ENCODE measurements around the gene OR11A1.

The OR11A1 gene, protein sequence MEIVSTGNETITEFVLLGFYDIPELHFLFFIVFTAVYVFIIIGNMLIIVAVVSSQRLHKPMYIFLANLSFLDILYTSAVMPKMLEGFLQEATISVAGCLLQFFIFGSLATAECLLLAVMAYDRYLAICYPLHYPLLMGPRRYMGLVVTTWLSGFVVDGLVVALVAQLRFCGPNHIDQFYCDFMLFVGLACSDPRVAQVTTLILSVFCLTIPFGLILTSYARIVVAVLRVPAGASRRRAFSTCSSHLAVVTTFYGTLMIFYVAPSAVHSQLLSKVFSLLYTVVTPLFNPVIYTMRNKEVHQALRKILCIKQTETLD
- 0 reads per million in 9 experiments for total RNA-seq

DNA sequence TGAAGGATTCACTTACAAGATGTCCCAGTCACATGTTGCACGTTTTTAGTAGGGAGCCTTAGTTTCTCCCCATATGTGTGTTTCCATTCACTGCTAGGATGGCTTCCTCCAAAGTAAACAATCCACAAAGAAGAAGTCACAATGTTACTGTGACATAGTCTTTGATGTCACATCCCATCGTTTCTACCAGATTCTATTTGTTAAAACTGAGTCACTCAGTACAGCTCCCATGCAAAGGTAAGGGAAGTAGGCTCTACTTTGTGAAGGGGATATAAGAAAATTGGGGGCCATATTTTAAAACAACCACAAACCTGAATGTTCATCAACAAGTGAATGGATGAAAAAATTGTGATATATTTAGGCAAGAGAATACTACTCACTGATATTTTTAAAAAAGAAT, at the start of gene OR11A1, which contains the start of gene OR2H1:
Gene OR11A1, minus strand, starts transcription at position 101 of the 400 bp plus-strand sequence. CDS start 29,430 bp downstream, outside the sequence.
Gene OR2H1, plus strand, starts transcription at position 185 of the 400 bp plus-strand sequence. CDS start 4,615 bp downstream, outside the sequence.
- H3K4me3 Mint-ChIP-seq: no peak within 1 kb of the TSS
- H3K9me3 Mint-ChIP-seq: no peaks in the 10 kb centered on the region
- H3K4me1 Mint-ChIP-seq (ENCODE audit: low read depth in 2 of 2): peaks cover 0 to 3% of the 10 kb centered on the region in 2 donors
- no peak within 1 kb of the TSS for H3K27ac Mint-ChIP-seq
- ATAC-seq (replicated peaks): no peak
- H3K27me3 Mint-ChIP-seq: peaks cover 16 to 19% of the 10 kb centered on the region in 2 donors
- H3K36me3 Mint-ChIP-seq (ENCODE audit: insufficient read depth): no peaks in the 10 kb centered on the region
- DNase-seq: no peak

DNA sequence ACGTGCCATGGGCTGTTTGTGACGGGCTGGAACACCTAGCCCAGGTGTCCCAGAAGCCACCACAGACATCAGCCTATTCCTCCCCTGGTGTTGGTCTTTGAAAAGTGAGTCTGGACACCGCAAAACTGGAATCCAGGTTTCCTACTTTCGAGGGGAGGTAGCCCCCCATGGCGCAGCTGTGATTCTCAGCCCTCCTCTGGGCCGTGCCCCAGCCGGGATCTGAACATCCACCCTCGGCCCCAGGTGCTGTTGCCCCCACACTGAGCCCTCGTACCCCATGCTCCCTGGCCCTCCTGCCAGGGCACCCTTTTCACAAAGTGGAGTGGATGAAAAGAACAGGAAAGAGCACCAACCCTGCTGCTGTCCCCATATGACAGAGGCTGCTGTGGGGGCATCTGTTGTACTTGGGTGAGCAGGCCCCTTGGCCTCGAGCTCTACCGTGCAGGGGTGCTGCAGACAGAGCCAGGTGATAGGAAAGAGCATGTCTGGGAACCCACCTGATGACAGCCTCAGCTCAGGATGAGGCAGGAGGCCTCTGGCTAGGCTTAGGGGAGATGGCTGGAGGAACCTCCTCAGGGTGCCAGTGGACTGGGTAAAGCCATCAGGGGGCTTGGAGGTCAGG, 49.7 kb upstream of the OR11A1 start:
- H3K4me1 Mint-ChIP-seq (ENCODE audit: low read depth in 2 of 2): no peaks in the 10 kb centered on the region
- no peak overlapping the region for H3K27ac Mint-ChIP-seq
- DNase-seq (no peak), ATAC-seq (replicated peaks) (no peak)
- H3K27me3 Mint-ChIP-seq: peaks cover 34 to 82% of the 10 kb centered on the region in 2 donors
- no peaks in the 10 kb centered on the region for H3K36me3 Mint-ChIP-seq (ENCODE audit: insufficient read depth)
- H3K9me3 Mint-ChIP-seq: no peaks in the 10 kb centered on the region
- no peak overlapping the region for H3K4me3 Mint-ChIP-seq

DNA sequence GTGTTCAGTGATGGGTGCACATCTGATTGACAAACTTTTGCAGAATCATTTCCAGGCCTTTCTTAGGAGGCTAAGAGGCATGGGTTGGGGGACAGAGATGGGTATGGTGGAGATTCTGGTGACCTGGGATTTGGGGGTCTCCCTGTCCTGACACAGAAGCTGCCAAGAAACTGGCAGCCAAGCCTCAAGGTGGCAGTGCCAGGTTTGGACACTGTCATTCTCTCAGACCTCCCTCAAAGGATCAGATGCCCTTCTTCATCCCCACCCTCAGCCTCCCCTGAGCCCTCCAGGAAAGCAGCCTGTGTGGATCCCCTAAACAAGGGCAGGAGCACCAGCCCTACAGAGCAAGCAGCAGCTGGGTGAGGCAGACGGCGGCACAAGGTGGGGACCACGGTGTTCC, 48.9 kb upstream of the OR11A1 start:
- Mint-ChIP-seq H3K4me1 (ENCODE audit: low read depth in 2 of 2) (no peaks in the 10 kb centered on the region), H3K27ac (no peak overlapping the region), H3K9me3 (no peaks in the 10 kb centered on the region), H3K27me3 (peaks cover 33 to 85% of the 10 kb centered on the region in 2 donors), H3K36me3 (ENCODE audit: insufficient read depth) (no peaks in the 10 kb centered on the region), H3K4me3 (no peak overlapping the region)
- no peak for DNase-seq
- no peak for ATAC-seq (replicated peaks)

DNA sequence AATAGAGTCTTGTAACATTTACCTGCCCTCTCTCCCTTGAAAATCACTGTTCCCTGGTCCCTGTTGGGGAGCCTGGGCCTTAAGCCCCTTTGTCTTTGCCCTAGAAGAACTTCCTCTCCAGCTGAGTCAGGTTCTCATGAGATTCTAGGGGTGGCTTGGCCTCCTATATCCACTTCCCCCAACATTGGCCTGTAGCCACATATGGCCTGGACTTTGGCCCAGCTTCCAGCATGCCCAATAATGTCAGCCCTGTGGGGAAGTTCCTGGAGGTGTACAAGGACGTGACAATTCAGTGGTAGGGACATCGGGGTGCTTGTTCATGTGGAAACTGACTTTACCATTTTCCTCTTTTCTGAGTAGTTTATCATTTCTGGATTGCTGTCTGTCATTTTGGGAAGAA, 48.1 kb upstream of the OR11A1 start:
- peaks cover 33 to 85% of the 10 kb centered on the region in 2 donors for H3K27me3 Mint-ChIP-seq
- no peak for ATAC-seq (replicated peaks)

DNA sequence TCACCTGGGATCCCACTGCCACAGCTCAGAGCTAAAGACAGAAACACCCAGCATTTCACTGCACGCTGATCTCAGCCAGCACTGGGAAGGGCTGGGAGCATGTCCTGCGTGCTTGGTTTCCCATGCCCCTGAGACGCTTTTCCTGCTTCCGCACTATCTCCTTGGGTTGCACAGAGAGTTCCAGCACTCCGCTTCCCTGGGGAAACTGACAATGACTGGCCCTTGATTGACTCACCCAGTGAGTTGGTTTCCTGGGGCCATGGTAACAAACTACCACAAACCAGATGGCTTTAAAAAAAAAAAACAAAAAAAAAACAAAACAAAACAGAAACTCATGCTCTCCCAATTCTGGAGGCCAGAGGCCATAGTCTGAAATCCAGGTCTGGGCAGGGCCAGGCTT, 45.7 kb upstream of the OR11A1 start:
- H3K4me1 Mint-ChIP-seq (ENCODE audit: low read depth in 2 of 2): no peaks in the 10 kb centered on the region
- H3K36me3 Mint-ChIP-seq (ENCODE audit: insufficient read depth): no peaks in the 10 kb centered on the region
- DNase-seq (no peak), ATAC-seq (replicated peaks) (no peak)
- H3K27me3 Mint-ChIP-seq: peaks cover 36 to 63% of the 10 kb centered on the region in 2 donors
- H3K27ac Mint-ChIP-seq: no peak overlapping the region
- H3K4me3 Mint-ChIP-seq: no peak overlapping the region
- no peaks in the 10 kb centered on the region for H3K9me3 Mint-ChIP-seq

More for the DNA sequence above, 48.1 kb upstream of the OR11A1 start:
- Mint-ChIP-seq H3K4me1 (ENCODE audit: low read depth in 2 of 2) (no peaks in the 10 kb centered on the region), H3K27ac (no peak overlapping the region), H3K36me3 (ENCODE audit: insufficient read depth) (no peaks in the 10 kb centered on the region), H3K9me3 (no peaks in the 10 kb centered on the region), H3K4me3 (no peak overlapping the region)
- no peak for DNase-seq

DNA sequence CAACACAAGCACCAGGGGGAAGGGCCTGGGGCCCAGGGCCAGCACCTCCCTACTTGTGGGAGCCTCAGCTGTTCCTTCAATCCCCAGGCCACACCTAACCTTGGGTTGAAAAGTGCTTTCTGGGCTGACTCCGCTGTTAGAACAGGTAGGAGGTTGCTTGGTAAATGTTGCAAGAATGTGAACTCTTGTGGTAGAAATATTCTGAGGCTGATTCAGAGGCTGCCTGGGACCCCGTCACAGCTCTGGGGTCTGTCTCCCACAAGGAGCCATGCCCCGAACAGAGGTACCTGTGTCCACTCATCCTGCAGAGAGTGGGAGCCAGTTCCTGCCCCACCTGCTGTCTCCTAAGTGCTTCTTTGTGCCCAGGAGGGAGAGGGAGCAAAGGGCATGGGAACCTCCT, 45.3 kb upstream of the OR11A1 start:
- no peaks in the 10 kb centered on the region for H3K36me3 Mint-ChIP-seq (ENCODE audit: insufficient read depth)
- H3K4me1 Mint-ChIP-seq (ENCODE audit: low read depth in 2 of 2): no peaks in the 10 kb centered on the region
- no peak overlapping the region for H3K27ac Mint-ChIP-seq
- H3K4me3 Mint-ChIP-seq: no peak overlapping the region
- H3K27me3 Mint-ChIP-seq: peaks cover 39 to 63% of the 10 kb centered on the region in 2 donors
- ATAC-seq (replicated peaks) (no peak), DNase-seq (no peak)
- H3K9me3 Mint-ChIP-seq: no peaks in the 10 kb centered on the region

DNA sequence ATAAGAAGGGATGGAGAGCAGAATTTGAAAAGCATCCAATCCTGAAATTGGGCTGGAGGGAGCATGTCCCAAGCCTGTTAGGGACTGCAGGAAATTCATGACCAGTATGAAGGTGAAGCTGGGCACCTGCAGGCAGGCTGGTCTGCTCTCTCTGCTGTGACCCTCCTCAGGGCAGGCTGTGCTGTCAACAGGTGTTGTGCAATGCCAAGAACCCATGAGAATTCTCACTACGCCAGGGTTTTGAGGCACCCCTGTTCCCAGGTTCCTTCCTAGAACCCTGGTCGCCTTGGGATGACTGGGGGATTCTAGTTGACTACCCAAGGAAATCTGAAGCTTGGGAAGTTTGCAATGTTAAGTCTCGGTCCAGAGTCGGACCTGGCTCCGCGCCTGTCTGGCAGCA, 44.2 kb upstream of the OR11A1 start:
- Mint-ChIP-seq H3K27me3 (peaks cover 45 to 64% of the 10 kb centered on the region in 2 donors), H3K36me3 (ENCODE audit: insufficient read depth) (no peaks in the 10 kb centered on the region), H3K4me1 (ENCODE audit: low read depth in 2 of 2) (no peaks in the 10 kb centered on the region), H3K9me3 (no peaks in the 10 kb centered on the region), H3K4me3 (no peak overlapping the region), H3K27ac (no peak overlapping the region)
- ATAC-seq (replicated peaks): no peak
- DNase-seq: no peak

DNA sequence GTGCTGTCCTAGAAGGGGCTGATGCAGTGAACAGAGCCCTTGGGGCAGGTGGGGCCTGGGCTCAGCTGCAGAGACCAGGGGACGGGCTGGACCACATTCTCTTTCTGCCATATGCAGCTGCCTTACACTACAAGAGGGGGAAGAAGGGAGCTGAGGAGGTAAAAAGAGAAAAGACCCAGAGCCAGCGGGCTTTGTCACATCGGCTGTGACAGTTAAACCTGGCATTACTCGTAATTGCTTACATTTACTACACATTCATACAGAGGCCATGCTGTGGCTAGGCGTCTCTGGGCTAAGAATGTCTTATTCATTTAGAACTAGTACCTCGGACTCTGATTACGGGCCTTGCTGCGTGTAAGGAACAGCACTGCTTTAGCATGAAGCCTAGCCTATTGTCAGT, 43.7 kb upstream of the OR11A1 start:
- DNase-seq: no peak
- H3K9me3 Mint-ChIP-seq: no peaks in the 10 kb centered on the region
- H3K36me3 Mint-ChIP-seq (ENCODE audit: insufficient read depth): no peaks in the 10 kb centered on the region
- no peaks in the 10 kb centered on the region for H3K4me1 Mint-ChIP-seq (ENCODE audit: low read depth in 2 of 2)
- peaks cover 47 to 60% of the 10 kb centered on the region in 2 donors for H3K27me3 Mint-ChIP-seq
- ATAC-seq (replicated peaks): no peak
- no peak overlapping the region for H3K27ac Mint-ChIP-seq
- H3K4me3 Mint-ChIP-seq: no peak overlapping the region

DNA sequence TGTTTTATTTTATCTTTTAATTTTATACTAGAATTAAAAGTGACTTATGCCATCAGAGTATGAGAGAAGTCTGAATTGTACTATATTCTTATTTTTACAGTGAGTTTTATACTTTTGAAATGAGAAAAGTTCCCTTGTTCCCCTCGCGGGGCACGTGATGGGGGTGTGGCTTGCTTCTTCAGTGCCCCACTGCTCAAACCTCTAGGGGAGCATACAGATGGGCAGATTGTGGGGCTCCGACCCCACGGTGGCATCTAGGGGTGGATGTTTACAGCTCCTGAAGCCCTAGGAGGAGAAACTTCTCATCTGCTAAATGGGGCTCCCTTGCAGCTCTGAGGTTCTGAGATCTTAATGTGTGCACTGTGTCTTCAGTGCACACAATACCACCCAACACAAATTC, 42.8 kb upstream of the OR11A1 start:
- Mint-ChIP-seq H3K36me3 (ENCODE audit: insufficient read depth) (no peaks in the 10 kb centered on the region), H3K27me3 (peaks cover 55 to 64% of the 10 kb centered on the region in 2 donors)
- no peak for ATAC-seq (replicated peaks)

DNA sequence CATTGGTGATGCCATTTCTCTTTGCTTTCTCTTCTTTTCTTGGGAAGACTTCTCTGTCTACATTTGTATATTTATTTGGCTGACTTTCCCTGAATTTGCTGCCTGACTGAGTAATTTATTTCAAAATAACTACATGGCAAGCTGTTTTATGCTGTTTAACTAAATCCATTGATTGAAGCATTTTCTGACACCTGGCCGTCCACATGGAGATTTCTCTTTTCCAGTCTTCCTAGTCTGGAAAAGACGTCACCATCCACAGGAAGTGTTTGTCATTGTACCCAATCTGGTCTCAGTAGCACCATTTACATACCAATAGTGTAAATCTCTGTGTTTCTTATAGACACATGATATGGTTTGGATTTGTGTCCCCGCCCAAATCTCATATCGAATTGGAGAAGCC, 40.1 kb upstream of the OR11A1 start:
- no peak for ATAC-seq (replicated peaks)
- Mint-ChIP-seq H3K4me3 (no peak overlapping the region), H3K4me1 (ENCODE audit: low read depth in 2 of 2) (no peaks in the 10 kb centered on the region), H3K36me3 (ENCODE audit: insufficient read depth) (no peaks in the 10 kb centered on the region), H3K9me3 (no peaks in the 10 kb centered on the region), H3K27me3 (peaks cover 45 to 50% of the 10 kb centered on the region in 2 donors), H3K27ac (no peak overlapping the region)
- DNase-seq: no peak

More for the DNA sequence above, 42.8 kb upstream of the OR11A1 start:
- no peaks in the 10 kb centered on the region for H3K9me3 Mint-ChIP-seq
- no peak overlapping the region for H3K27ac Mint-ChIP-seq
- no peak for DNase-seq
- H3K4me3 Mint-ChIP-seq: no peak overlapping the region
- no peaks in the 10 kb centered on the region for H3K4me1 Mint-ChIP-seq (ENCODE audit: low read depth in 2 of 2)

DNA sequence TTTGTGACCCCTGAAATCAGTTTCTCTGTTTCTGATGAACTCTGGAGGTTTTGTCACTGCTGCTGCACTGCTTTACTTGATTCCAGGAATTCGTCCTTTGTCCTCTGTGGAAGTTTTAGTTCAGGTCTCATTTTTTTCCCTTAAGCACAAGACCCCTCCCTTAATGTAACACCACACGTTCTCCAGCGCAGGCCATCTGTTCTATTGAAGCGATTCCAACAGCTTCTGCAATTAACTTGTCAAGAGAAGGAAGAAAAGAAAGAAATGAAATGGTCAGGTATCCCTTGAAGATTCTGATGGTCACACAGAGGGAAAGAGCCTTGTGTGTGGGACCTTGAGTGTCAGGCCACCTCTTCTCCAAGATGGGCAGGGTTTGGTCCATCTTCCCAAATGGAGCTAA, 38.7 kb upstream of the OR11A1 start:
- no peaks in the 10 kb centered on the region for H3K9me3 Mint-ChIP-seq
- peaks cover 40 to 53% of the 10 kb centered on the region in 2 donors for H3K27me3 Mint-ChIP-seq
- H3K36me3 Mint-ChIP-seq (ENCODE audit: insufficient read depth): no peaks in the 10 kb centered on the region
- H3K4me1 Mint-ChIP-seq (ENCODE audit: low read depth in 2 of 2): no peaks in the 10 kb centered on the region
- no peak overlapping the region for H3K27ac Mint-ChIP-seq
- no peak for DNase-seq
- no peak overlapping the region for H3K4me3 Mint-ChIP-seq
- ATAC-seq (replicated peaks): no peak

DNA sequence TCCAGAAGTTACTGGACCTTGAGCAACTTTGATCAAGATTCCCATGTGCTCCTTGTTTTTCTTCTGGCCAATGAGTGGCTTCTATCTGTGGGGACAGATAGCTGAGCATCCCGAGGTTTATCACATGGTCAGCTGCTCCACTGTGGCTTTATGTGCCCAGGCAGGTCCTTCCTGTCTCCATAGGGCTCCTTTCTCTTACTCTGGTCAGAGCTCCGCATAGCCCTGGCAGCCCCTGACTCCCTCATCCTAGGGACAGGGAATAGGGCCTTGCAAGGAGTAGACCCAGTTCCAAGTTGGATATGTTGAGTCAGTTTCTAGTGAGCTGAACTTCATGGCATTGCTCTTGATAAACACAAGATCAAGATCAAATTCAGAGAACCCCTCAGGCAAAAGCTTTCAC, 37.3 kb upstream of the OR11A1 start:
- H3K4me1 Mint-ChIP-seq (ENCODE audit: low read depth in 2 of 2): no peaks in the 10 kb centered on the region
- DNase-seq: no peak
- H3K27ac Mint-ChIP-seq: no peak overlapping the region
- H3K27me3 Mint-ChIP-seq: peaks cover 42 to 49% of the 10 kb centered on the region in 2 donors
- no peak for ATAC-seq (replicated peaks)
- H3K4me3 Mint-ChIP-seq: no peak overlapping the region
- no peaks in the 10 kb centered on the region for H3K9me3 Mint-ChIP-seq
- H3K36me3 Mint-ChIP-seq (ENCODE audit: insufficient read depth): no peaks in the 10 kb centered on the region

DNA sequence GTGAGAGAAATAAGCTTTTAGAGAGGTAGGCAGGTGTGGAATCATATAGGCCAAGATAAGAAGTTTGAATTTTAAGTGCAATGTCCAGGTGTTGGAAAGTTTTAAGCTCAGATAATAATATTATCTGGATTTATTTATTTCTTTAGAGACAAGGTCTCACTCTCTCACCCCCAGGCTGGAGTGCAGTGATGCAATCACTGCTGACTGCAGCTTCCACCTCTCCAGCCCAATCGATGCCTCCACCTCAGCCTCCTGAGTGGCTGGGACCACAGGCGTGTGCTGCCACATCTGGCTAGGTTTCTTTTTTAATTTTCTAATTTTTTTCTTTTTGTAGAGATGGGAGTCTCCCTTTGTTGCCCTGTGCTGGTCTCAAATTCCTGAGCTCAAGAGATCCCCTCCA, 36.4 kb upstream of the OR11A1 start:
- ATAC-seq (replicated peaks): no peak
- Mint-ChIP-seq H3K27me3 (peaks cover 42 to 43% of the 10 kb centered on the region in 2 donors), H3K27ac (no peak overlapping the region), H3K9me3 (no peaks in the 10 kb centered on the region), H3K4me1 (ENCODE audit: low read depth in 2 of 2) (no peaks in the 10 kb centered on the region), H3K4me3 (no peak overlapping the region), H3K36me3 (ENCODE audit: insufficient read depth) (no peaks in the 10 kb centered on the region)
- DNase-seq: no peak

DNA sequence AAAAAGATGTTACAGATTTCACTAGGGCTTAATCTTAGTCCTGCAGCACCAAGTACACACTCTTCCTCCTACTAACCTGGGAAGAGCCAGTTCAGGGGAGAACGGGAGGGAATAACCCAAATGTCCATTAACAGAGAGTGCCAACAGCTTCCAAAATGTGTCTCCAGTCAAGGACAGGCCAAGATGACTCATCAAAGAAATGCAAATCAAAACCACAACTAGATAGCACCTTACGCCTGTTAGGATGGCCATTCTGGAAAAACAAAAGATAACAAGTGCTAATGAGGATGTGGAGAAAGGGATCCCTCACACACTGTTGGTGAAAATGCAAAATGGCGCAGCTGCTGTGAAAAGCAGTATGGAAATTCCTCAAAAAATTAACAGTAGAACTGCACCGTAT, 34.7 kb upstream of the OR11A1 start:
- ATAC-seq (replicated peaks): no peak
- no peak overlapping the region for H3K4me3 Mint-ChIP-seq

More for the DNA sequence above, 34.7 kb upstream of the OR11A1 start:
- no peak overlapping the region for H3K27ac Mint-ChIP-seq
- no peaks in the 10 kb centered on the region for H3K36me3 Mint-ChIP-seq (ENCODE audit: insufficient read depth)
- peaks cover 43% of the 10 kb centered on the region in 2 donors for H3K27me3 Mint-ChIP-seq
- H3K4me1 Mint-ChIP-seq (ENCODE audit: low read depth in 2 of 2): no peaks in the 10 kb centered on the region
- DNase-seq: no peak
- H3K9me3 Mint-ChIP-seq: no peaks in the 10 kb centered on the region

All from effector memory CD8-positive, alpha-beta T cell (primary cell).